MM.1S (cell line): Measurements from ENCODE around the gene DCLK2.

Source experiments
- DNase-seq: peaks from one replicate; pipeline ENCODE4 v3.0.0-alpha.2; 2015
- H2AFZ ChIP-seq: fragments of 300-600 bp; sonication (generic); 2 replicates; pipeline ENCODE4 v1.6.0; 2016; ENCODE audit warnings: antibody characterized with exemption, low read length
- H3F3A ChIP-seq: fragments of 300-600 bp; sonication (generic); 2 replicates; pipeline ENCODE4 v1.6.1; 2016; ENCODE audit warnings: mild to moderate bottlenecking, antibody characterized with exemption, low read length, moderate library complexity, mixed read lengths; ENCODE audit not compliant: insufficient read depth
- H3K27ac ChIP-seq: fragments of 300-600 bp; sonication (generic); 2 replicates; pipeline ENCODE4 v1.5.1; 2016; ENCODE audit warnings: mild to moderate bottlenecking, low read length
- H3K27me3 ChIP-seq: fragments of 300-600 bp; sonication (generic); replicated peaks from 2 replicates; pipeline ENCODE4 v1.6.0; 2016; ENCODE audit warnings: low read length; ENCODE audit not compliant: insufficient read depth
- H3K36me3 ChIP-seq: fragments of 300-600 bp; sonication (generic); replicated peaks from 2 replicates; pipeline ENCODE4 v1.6.1; 2016; ENCODE audit warnings: mild to moderate bottlenecking, low read length, mixed read lengths; ENCODE audit not compliant: insufficient read depth
- H3K4me1 ChIP-seq: fragments of 300-600 bp; sonication (generic); 2 replicates; pipeline ENCODE4 v1.6.1; 2016; ENCODE audit warnings: low read length, mixed read lengths
- H3K4me2 ChIP-seq: fragments of 300-600 bp; sonication (generic); 2 replicates; pipeline ENCODE4 v1.6.0; 2016; ENCODE audit warnings: low read depth, low read length
- H3K4me3 ChIP-seq: fragments of 300-600 bp; sonication (generic); 2 replicates; pipeline ENCODE4 v1.5.1; 2016; ENCODE audit warnings: low read length, mixed read lengths
- H3K79me2 ChIP-seq: fragments of 300-600 bp; sonication (generic); 2 replicates; pipeline ENCODE4 v1.6.1; 2016; ENCODE audit warnings: mixed run types, low read length, mixed read lengths
- H3K9ac ChIP-seq: fragments of 300-600 bp; sonication (generic); 2 replicates; pipeline ENCODE4 v1.6.1; 2016; ENCODE audit warnings: low read length, mixed read lengths
- H3K9me2 ChIP-seq: fragments of 300-600 bp; sonication (generic); replicated peaks from 2 replicates; pipeline ENCODE4 v1.6.1; 2016; ENCODE audit warnings: mild to moderate bottlenecking, low read length, mixed read lengths; ENCODE audit not compliant: insufficient read depth
- H3K9me3 ChIP-seq: fragments of 300-600 bp; sonication (generic); replicated peaks from 2 replicates; pipeline ENCODE4 v1.6.1; 2016; ENCODE audit warnings: mild to moderate bottlenecking, low read length, mixed read lengths; ENCODE audit not compliant: insufficient read depth
- H4K20me1 ChIP-seq: fragments of 300-600 bp; sonication (generic); 2 replicates; pipeline ENCODE4 v1.6.1; 2016; ENCODE audit warnings: mild to moderate bottlenecking, low read length, moderate library complexity, mixed read lengths; ENCODE audit not compliant: insufficient read depth
- CTCF ChIP-seq: fragments of 300-600 bp; sonication (generic); IDR thresholded peaks from 2 replicates; pipeline ENCODE4 v1.5.1; 2016; ENCODE audit warnings: antibody characterized with exemption, low read length, mixed read lengths
- EZH2 ChIP-seq: fragments of 300-600 bp; sonication (generic); optimal IDR thresholded peaks from 2 replicates; pipeline ENCODE3; 2017; ENCODE audit warnings: low read depth, mild to moderate bottlenecking, antibody characterized with exemption, low read length, mixed read lengths
- EZH2phosphoT487 ChIP-seq: fragments of 300-600 bp; sonication (generic); IDR thresholded peaks from 2 replicates; pipeline ENCODE4 v1.6.1; 2018; ENCODE audit warnings: antibody characterized with exemption, low read length

DCLK2 gene

DNA sequence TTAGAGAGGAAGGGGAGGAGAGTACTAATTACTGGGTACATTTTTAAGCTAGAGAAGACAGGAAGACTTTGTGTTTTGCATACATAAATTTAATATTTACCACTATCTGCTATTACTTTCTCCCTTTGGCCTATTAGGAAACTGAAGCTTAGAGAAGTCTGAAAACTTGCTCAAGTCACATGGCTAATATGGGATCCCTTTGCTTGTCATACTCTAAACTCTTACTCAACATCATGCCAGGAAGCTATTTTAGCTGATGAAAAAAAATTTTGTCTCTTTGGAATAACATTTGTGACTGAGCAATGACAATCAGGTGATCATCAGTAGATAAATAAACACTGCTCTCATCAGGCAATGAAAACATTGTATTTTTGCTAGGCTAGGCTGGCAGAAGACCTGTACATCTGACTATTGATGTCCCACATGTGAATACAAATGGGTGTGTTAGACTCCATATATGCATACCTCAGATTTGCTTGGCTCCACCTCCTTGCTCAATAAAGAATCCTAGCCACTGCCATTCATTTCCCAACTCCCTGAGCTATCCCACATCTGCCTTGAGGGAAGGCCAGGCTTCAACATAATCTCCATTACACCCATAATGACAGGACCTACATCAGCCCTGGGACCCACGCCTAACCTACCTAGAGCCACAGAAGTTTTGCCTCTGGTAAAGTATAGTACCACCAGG, 17.0 kb upstream of the DCLK2 start:
- no peaks in the 10 kb centered on the region for H3F3A ChIP-seq
- no peaks in the 10 kb centered on the region for H3K36me3 ChIP-seq
- no peaks in the 10 kb centered on the region for H3K27me3 ChIP-seq
- no peak overlapping the region for H3K4me2 ChIP-seq
- H3K4me1 ChIP-seq, result no peaks in the 10 kb centered on the region
- no peaks in the 10 kb centered on the region for H3K9me2 ChIP-seq
- H4K20me1 ChIP-seq, result no peaks in the 10 kb centered on the region
- no peak for DNase-seq
- no peak overlapping the region for H3K4me3 ChIP-seq
- no peak for TF ChIP-seq EZH2
- no peak for TF ChIP-seq CTCF
- TF ChIP-seq EZH2phosphoT487, result no peak
- no peak overlapping the region for H2AFZ ChIP-seq
- H3K9ac ChIP-seq, result no peak overlapping the region
- no peak overlapping the region for H3K27ac ChIP-seq
- H3K79me2 ChIP-seq, result no peaks in the 10 kb centered on the region
- H3K9me3 ChIP-seq, result no peaks in the 10 kb centered on the region

DNA sequence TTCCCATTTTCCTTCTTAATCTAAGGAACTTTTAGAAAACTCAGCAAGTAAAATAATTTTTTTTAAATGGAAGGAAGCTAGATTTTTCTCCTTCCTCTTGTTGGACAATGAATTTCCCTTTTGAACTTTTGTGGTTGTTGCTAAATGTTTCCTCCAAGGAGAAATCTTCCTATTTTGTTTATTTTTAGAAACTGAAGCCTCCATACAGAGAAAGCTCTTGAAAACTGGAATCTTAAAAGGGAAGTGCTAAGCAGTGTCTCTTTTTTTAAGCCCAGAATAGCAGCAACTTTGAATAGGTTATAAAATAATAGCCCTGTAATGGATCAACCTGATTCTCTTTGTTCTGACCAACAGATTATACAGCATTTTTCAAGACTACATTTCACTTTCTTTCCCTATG, 15.1 kb upstream of the DCLK2 start:
- Histone ChIP-seq H3K79me2 (no peaks in the 10 kb centered on the region), H3K36me3 (no peaks in the 10 kb centered on the region), H3K9ac (no peak overlapping the region), H2AFZ (no peak overlapping the region), H3K9me2 (no peaks in the 10 kb centered on the region), H3K27ac (no peak overlapping the region), H3K4me1 (no peaks in the 10 kb centered on the region), H3F3A (no peaks in the 10 kb centered on the region), H4K20me1 (no peaks in the 10 kb centered on the region), H3K9me3 (no peaks in the 10 kb centered on the region), H3K4me2 (no peak overlapping the region), H3K27me3 (no peaks in the 10 kb centered on the region), H3K4me3 (no peak overlapping the region)
- no peak for TF ChIP-seq CTCF
- no peak for TF ChIP-seq EZH2
- no peak for TF ChIP-seq EZH2phosphoT487
- no peak for DNase-seq

- Histone ChIP-seq H3K27ac (no peak overlapping the region), H2AFZ (no peak overlapping the region), H3K36me3 (no peaks in the 10 kb centered on the region), H3K9me3 (no peaks in the 10 kb centered on the region), H3K9ac (no peak overlapping the region), H3K4me3 (no peak overlapping the region), H3K79me2 (no peaks in the 10 kb centered on the region), H3F3A (no peaks in the 10 kb centered on the region), H3K9me2 (no peaks in the 10 kb centered on the region), H3K27me3 (no peaks in the 10 kb centered on the region), H4K20me1 (no peaks in the 10 kb centered on the region), H3K4me2 (no peak overlapping the region), H3K4me1 (no peaks in the 10 kb centered on the region)
- TF ChIP-seq EZH2phosphoT487 (no peak), EZH2 (no peak), CTCF (no peak)
- DNase-seq, result no peak
Observed at GRCh38 chr4:150065740-150066139, 12.5 kb upstream of the DCLK2 start.
